Measurements from ENCODE around the gene TNFRSF4. TPM values are rescaled to one million over a fixed set of nuclear protein-coding genes. Genes with fewer than 3 reads are reported as not detected.

The TNFRSF4 gene
- total and polyA plus RNA-seq, 2 donors (not counting 1 experiment from before 2014, with no cell fraction given): 0.63 to 1.8 TPM

GRCh38 chr1:1218524-1219200 lies 4.7 kb upstream of the TNFRSF4 start:
- Histone ChIP-seq H3K27me3 (replicated peaks in 1 of 4; ENCODE audit: control extremely low read depth in 1 of 4, control insufficient read depth in 3 of 4, insufficient read depth in 4 of 4, low read length in 3 of 4) (no peaks in the 10 kb centered on the region), H3K79me2 (ENCODE audit: control insufficient read depth, insufficient read depth, low read length) (peaks cover 14% of the 10 kb centered on the region), H3K36me3 (replicated peaks in 1 of 2; ENCODE audit: control extremely low read depth in 1 of 2, control insufficient read depth in 1 of 2, extremely low read depth in 1 of 2, insufficient read depth in 2 of 2, low read length in 1 of 2) (peaks cover 0 to 57% of the 10 kb centered on the region in 2 experiments), H3K4me1 (ENCODE audit: control insufficient read depth in 2 of 2, insufficient read depth in 2 of 2, low read length in 2 of 2) (peaks cover 18 to 19% of the 10 kb centered on the region in 2 donors), H3K9ac (ENCODE audit: low read length) (no peak overlapping the region), H3K27ac (ENCODE audit: low read length in 2 of 2) (no peak overlapping the region), H3K4me3 (ENCODE audit: control extremely low read depth in 1 of 5, extremely low read depth in 1 of 5, insufficient read depth in 1 of 5, low read depth in 2 of 5, low read length in 4 of 5) (no peak overlapping the region), H4K20me1 (ENCODE audit: control insufficient read depth, insufficient read depth, low read length, poor library complexity, severe bottlenecking) (peaks cover 61% of the 10 kb centered on the region), H3K9me3 (ENCODE audit: control extremely low read depth in 1 of 3, control insufficient read depth in 2 of 3, insufficient read depth in 1 of 3, low read length in 2 of 3) (peaks cover 0 to 6% (median 0%) of the 10 kb centered on the region in 3 donors), H2AFZ (ENCODE audit: insufficient read depth, low read depth, low read length, poor library complexity, severe bottlenecking) (no peak overlapping the region), H3K4me2 (replicated peaks; ENCODE audit: low read depth, low read length, poor library complexity, severe bottlenecking) (no peak overlapping the region)
- ChIA-PET POLR2A (no interaction called here), CTCF (interaction anchor here (0.5 to 1.8 kb wide), 2 partner anchors 33 to 97 kb away, joined by 4 to 5 read pairs; no protein-coding TSS in a partner anchor)
- Mint-ChIP-seq H3K27me3 (no peaks in the 10 kb centered on the region), H3K9me3 (ENCODE audit: insufficient read depth) (no peaks in the 10 kb centered on the region), H3K27ac (no peak overlapping the region), H3K4me3 (no peak overlapping the region), H3K4me1 (peaks cover 20% of the 10 kb centered on the region)
- DNase-seq (no peak), ATAC-seq (ENCODE audit: low read depth) (no peak)
- no peak for TF ChIP-seq EZH2 (IDR thresholded peaks at IDR 0.05; ENCODE audit: borderline replicate concordance, insufficient read depth, low read depth, low read length, poor library complexity, severe bottlenecking)
- no peak for TF ChIP-seq CTCF (IDR thresholded peaks at IDR 0.05)
- intact Hi-C loops (cut with micrococcal nuclease): no loop called here
- WGBS (ENCODE audit: insufficient coverage): 96% methylated on average over 36 of the region's 36 CpGs
